ENCODE measurements around the gene WNK4. TPM values are rescaled to one million over a fixed set of nuclear protein-coding genes. Genes with fewer than 3 reads are reported as not detected.
A peak's percentile ranks its signal among the peaks of the same experiment; 100 is the strongest.

Gene WNK4
- total RNA-seq, 1 experiment from 2014 or later = 11.9 TPM

DNA sequence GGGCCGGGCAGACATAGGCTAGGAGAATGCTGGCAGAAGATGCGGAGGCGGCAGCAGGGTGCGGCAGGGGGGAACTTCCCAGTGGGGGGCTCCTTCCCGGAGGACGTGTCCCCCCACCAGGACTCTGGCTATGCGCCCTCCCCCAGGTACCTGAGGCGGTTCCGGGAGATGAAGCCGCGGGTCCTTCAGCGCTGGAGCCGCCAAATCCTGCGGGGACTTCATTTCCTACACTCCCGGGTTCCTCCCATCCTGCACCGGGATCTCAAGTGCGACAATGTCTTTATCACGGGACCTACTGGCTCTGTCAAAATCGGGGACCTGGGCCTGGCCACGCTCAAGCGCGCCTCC is 3.4 kb downstream of the WNK4 start:
- no peak for DNase-seq
- Histone ChIP-seq H3K4me2 (peak overlapping the region; percentile 62), H3K27ac (peak overlapping the region; percentile 62), H3K4me1 (replicated peaks; ENCODE audit: insufficient read depth) (peaks cover 30% of the 10 kb centered on the region), H3F3A (ENCODE audit: insufficient read depth, low read depth) (peaks cover 11% of the 10 kb centered on the region), H2AFZ (no peak overlapping the region), H3K27me3 (ENCODE audit: insufficient read depth, low read depth) (no peaks in the 10 kb centered on the region), H3K9me2 (ENCODE audit: insufficient read depth) (no peaks in the 10 kb centered on the region), H4K20me1 (ENCODE audit: insufficient read depth) (no peaks in the 10 kb centered on the region), H3K36me3 (ENCODE audit: low read depth) (peaks cover 6% of the 10 kb centered on the region; the same call in 1 of the 2 replicates), H3K9me3 (ENCODE audit: insufficient read depth, low read depth) (no peaks in the 10 kb centered on the region), H3K4me3 (no peak overlapping the region), H3K79me2 (ENCODE audit: low read depth) (no peaks in the 10 kb centered on the region)
- ChIA-PET CTCF (interaction anchor here (1.1 kb wide), 1 partner anchor 20 kb away, joined by 6 read pairs; no protein-coding TSS in a partner anchor), POLR2A (ENCODE audit: unreplicated experiment) (interaction anchor here (0.6 kb wide), 1 partner anchor 116 kb away, joined by 3 read pairs; no protein-coding TSS in a partner anchor)
- intact Hi-C loops (cut with micrococcal nuclease; ENCODE audit: unreplicated experiment) = no loop called here
- no TSS peak for BruUV-seq (replicated peaks)
- TF ChIP-seq EZH2 (IDR thresholded peaks at IDR 0.05; ENCODE audit: low read depth) = no peak
- TF ChIP-seq, protein P1, sequence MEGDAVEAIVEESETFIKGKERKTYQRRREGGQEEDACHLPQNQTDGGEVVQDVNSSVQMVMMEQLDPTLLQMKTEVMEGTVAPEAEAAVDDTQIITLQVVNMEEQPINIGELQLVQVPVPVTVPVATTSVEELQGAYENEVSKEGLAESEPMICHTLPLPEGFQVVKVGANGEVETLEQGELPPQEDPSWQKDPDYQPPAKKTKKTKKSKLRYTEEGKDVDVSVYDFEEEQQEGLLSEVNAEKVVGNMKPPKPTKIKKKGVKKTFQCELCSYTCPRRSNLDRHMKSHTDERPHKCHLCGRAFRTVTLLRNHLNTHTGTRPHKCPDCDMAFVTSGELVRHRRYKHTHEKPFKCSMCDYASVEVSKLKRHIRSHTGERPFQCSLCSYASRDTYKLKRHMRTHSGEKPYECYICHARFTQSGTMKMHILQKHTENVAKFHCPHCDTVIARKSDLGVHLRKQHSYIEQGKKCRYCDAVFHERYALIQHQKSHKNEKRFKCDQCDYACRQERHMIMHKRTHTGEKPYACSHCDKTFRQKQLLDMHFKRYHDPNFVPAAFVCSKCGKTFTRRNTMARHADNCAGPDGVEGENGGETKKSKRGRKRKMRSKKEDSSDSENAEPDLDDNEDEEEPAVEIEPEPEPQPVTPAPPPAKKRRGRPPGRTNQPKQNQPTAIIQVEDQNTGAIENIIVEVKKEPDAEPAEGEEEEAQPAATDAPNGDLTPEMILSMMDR (conservative IDR thresholded peaks at IDR 0.05) = no peak

DNA sequence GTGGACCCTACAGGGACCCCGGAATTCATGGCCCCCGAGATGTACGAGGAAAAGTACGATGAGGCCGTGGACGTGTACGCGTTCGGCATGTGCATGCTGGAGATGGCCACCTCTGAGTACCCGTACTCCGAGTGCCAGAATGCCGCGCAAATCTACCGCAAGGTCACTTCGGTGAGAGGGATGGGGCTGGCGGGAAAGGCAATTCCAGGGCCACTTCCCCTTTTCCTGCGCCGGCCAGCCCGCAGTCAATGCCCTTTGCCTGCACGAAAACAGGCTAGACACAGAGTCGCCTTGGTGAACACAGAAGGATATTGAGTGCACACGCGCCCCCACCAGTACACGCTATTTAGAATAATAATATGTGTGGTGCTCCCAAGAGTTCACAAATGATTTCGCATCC is 4.0 kb downstream of the WNK4 start:
- Histone ChIP-seq H3K4me3 (no peak overlapping the region), H3K36me3 (ENCODE audit: low read depth) (peaks cover 4% of the 10 kb centered on the region; the same call in 1 of the 2 replicates), H3K27ac (no peak overlapping the region), H3K4me2 (no peak overlapping the region), H3K9me3 (ENCODE audit: insufficient read depth, low read depth) (no peaks in the 10 kb centered on the region), H2AFZ (no peak overlapping the region), H3K9me2 (ENCODE audit: insufficient read depth) (no peaks in the 10 kb centered on the region), H4K20me1 (ENCODE audit: insufficient read depth) (no peaks in the 10 kb centered on the region), H3F3A (ENCODE audit: insufficient read depth, low read depth) (peaks cover 11% of the 10 kb centered on the region), H3K79me2 (ENCODE audit: low read depth) (no peaks in the 10 kb centered on the region), H3K27me3 (ENCODE audit: insufficient read depth, low read depth) (no peaks in the 10 kb centered on the region), H3K4me1 (replicated peaks; ENCODE audit: insufficient read depth) (peaks cover 30% of the 10 kb centered on the region)
- TF ChIP-seq, protein P1 (conservative IDR thresholded peaks at IDR 0.05) = no peak
- no peak for TF ChIP-seq EZH2 (IDR thresholded peaks at IDR 0.05; ENCODE audit: low read depth)
- DNase-seq = no peak
- no TSS peak for BruUV-seq (replicated peaks)
- ChIA-PET POLR2A (ENCODE audit: unreplicated experiment) (no interaction called here), CTCF (no interaction called here)
- intact Hi-C loops (cut with micrococcal nuclease; ENCODE audit: unreplicated experiment) = no loop called here

DNA sequence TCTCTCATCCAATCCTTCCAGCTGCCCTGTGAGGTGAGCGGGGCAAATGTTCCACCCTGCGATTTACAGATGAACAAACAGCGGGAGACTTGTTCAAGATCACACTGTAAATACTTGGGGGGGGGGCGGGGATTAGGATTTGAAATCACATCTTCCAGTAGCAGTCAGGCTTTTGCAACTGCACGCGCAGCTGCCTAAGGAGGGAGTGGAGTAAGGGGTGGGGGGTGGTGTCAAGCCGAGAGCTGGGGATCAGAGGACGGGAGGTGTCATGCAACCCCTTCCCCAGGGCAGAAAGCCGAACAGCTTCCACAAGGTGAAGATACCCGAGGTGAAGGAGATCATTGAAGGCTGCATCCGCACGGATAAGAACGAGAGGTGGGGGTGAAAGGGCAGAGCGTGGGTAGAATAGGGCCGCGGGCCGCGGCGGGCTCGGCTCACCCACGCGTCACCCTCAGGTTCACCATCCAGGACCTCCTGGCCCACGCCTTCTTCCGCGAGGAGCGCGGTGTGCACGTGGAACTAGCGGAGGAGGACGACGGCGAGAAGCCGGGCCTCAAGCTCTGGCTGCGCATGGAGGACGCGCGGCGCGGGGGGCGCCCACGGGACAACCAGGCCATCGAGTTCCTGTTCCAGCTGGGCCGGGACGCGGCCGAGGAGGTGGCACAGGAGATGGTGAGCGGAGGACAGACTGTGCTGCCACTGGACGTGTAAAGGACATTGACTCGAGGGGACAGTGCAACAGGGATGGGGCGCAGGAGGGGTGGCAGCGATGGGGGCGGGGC is 4.6 kb downstream of the WNK4 start:
- no peak overlapping the region for H3K27ac ChIP-seq
- CTCF ChIA-PET = no interaction called here

More for the DNA sequence above, 4.6 kb downstream of the WNK4 start:
- intact Hi-C loops (cut with micrococcal nuclease; ENCODE audit: unreplicated experiment) = no loop called here
- H2AFZ ChIP-seq = no peak overlapping the region
- H3K4me3 ChIP-seq = no peak overlapping the region
- no peaks in the 10 kb centered on the region for H3K9me2 ChIP-seq (ENCODE audit: insufficient read depth)
- H3K36me3 ChIP-seq (ENCODE audit: low read depth) = no peaks in the 10 kb centered on the region
- no peaks in the 10 kb centered on the region for H3K79me2 ChIP-seq (ENCODE audit: low read depth)
- no peaks in the 10 kb centered on the region for H4K20me1 ChIP-seq (ENCODE audit: insufficient read depth)
- POLR2A ChIA-PET (ENCODE audit: unreplicated experiment) = interaction anchor here (1.0 kb wide), 1 partner anchor 93 kb away, joined by 4 read pairs; no protein-coding TSS in a partner anchor
- H3K9me3 ChIP-seq (ENCODE audit: insufficient read depth, low read depth) = no peaks in the 10 kb centered on the region
- TF ChIP-seq EZH2 (IDR thresholded peaks at IDR 0.05; ENCODE audit: low read depth) = no peak
- TF ChIP-seq, protein P1 (conservative IDR thresholded peaks at IDR 0.05) = no peak
- peaks cover 30% of the 10 kb centered on the region for H3K4me1 ChIP-seq (replicated peaks; ENCODE audit: insufficient read depth)
- DNase-seq = no peak
- H3K4me2 ChIP-seq = no peak overlapping the region
- BruUV-seq (replicated peaks) = no TSS peak
- peaks cover 11% of the 10 kb centered on the region for H3F3A ChIP-seq (ENCODE audit: insufficient read depth, low read depth)
- H3K27me3 ChIP-seq (ENCODE audit: insufficient read depth, low read depth) = no peaks in the 10 kb centered on the region
